ENCODE results near the gene MYMX. TPM values are rescaled to one million over a fixed set of nuclear protein-coding genes. Genes with fewer than 3 reads are reported as not detected.
A peak's percentile ranks its signal among the peaks of the same experiment; 100 is the strongest.

MYMX gene
- total RNA-seq, 2 experiments from 2014 or later = not detected

GRCh38 chr6:44221961-44222335 is 5.2 kb downstream of the MYMX start:
- Mint-ChIP-seq H3K27me3 (peaks cover 12% of the 10 kb centered on the region), H3K4me3 (no peak overlapping the region), H3K9me3 (no peaks in the 10 kb centered on the region), H3K27ac (no peak overlapping the region), H3K36me3 (peaks cover 16% of the 10 kb centered on the region), H3K4me1 (peaks cover 51% of the 10 kb centered on the region)
- DNase-seq = no peak

- H3K27ac Mint-ChIP-seq = peak overlapping the region; percentile 69
Measured at GRCh38 chr6:44222486-44223318, 6.0 kb downstream of the MYMX start.

DNA sequence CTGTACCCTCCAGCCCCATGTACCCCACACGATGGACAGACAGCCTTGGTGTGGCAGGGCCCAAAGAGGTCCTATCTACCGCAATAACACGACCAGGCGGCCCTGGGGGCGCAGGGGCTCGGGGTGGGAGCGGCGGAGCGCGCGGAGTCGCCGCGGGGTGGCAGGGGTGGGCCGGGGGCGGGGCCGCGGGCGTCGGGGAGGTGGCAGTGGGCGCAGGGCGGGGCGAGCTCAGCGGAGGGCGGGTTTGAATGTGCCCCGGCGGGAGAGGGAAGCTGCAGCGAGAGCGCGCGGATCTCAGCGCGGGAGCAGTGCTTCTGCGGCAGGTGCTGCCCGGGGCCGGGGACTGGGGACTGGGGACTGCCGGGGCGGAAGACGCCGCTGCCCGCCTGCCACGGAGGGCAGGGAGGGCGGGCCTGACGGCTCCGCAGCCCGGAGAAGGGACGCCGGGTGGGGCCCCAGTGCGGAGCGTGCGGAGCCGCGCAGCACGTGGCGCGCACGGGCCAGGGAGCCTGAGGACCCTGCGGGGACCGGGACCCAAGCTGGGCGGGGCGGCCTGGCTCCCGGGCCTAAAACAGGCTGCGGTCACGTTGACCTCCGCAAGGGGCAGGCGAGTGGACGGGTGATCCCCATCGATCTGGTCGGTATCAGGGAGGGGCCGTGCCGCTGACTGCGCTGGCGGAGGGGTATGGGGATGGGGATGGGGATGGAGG is 6.7 kb downstream of the MYMX start, which contains the start of gene SLC29A1:
Gene SLC29A1 (plus strand): TSS at position 277 of the 710 bp plus-strand sequence. CDS start 3,719 bp downstream, outside the sequence.
- Mint-ChIP-seq H3K9me3 (no peaks in the 10 kb centered on the region), H3K27me3 (peaks cover 10% of the 10 kb centered on the region), H3K36me3 (peaks cover 23% of the 10 kb centered on the region), H3K27ac (peak within 1 kb of the TSS; percentile 85), H3K4me3 (peak within 1 kb of the TSS; percentile 92), H3K4me1 (peaks cover 50% of the 10 kb centered on the region)
- DNase-seq = peak; percentile 86

More at GRCh38 chr6:44222486-44223318, 6.0 kb downstream of the MYMX start:
- Mint-ChIP-seq H3K4me1 (peaks cover 51% of the 10 kb centered on the region), H3K36me3 (peaks cover 18% of the 10 kb centered on the region), H3K9me3 (no peaks in the 10 kb centered on the region), H3K27me3 (peaks cover 10% of the 10 kb centered on the region), H3K4me3 (peak overlapping the region; percentile 92)
- peak; percentile 17 for DNase-seq

DNA sequence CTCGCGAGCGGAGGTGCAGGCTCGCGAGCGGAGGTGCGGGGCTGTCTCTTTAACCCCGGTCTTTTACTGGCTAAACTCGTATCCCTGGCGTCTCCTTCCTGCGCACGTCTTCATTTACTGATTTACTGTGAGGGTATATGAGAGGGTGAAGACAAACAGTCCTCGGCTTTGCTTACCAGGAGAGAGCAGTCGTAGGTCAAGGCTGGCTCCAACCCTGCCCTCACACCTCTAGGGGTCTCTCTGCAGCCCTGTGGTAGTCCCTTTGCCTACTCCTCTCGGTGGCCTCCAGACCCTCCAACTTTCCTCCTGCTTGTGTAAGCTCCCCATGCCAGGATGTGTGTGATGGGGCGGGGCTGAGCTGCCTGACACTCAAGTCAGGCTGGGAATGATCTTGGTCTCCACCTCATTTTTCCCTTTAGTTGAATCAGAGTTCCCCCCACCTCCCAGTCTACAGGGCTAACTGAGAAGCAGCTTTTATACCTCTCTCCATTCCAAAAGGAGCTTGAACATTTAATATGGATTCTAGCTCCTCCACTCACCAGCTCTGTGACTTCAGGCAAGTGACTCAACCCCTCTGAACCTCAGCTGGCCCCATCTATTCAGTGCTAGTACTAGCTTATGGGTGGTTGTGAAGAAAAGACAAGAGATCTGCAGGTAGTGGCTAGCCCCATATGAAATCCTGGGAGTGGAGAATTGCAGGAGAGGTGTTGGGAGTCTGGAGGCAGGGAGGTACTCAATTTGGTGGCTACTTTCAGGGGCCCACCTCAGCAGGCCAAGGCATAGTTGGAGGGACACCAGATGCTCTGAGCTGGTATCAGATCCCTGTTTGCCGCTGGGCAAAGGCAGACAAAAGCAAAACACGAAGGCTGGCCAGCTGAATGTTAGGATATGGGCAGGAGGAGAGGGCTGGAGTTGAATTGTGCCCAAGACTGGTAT is 7.6 kb downstream of the MYMX start:
- Mint-ChIP-seq H3K27me3 (peaks cover 7% of the 10 kb centered on the region), H3K36me3 (peaks cover 28% of the 10 kb centered on the region), H3K4me3 (peak overlapping the region; percentile 92), H3K27ac (peak overlapping the region; percentile 85), H3K4me1 (peaks cover 45% of the 10 kb centered on the region), H3K9me3 (no peaks in the 10 kb centered on the region)
- DNase-seq = no peak

- Mint-ChIP-seq H3K27me3 (peaks cover 7% of the 10 kb centered on the region), H3K4me3 (peak overlapping the region; percentile 92), H3K36me3 (peaks cover 34% of the 10 kb centered on the region), H3K9me3 (no peaks in the 10 kb centered on the region), H3K27ac (no peak overlapping the region), H3K4me1 (peaks cover 43% of the 10 kb centered on the region)
- no peak for DNase-seq
Measured at GRCh38 chr6:44224965-44225305, 8.2 kb downstream of the MYMX start.

DNA sequence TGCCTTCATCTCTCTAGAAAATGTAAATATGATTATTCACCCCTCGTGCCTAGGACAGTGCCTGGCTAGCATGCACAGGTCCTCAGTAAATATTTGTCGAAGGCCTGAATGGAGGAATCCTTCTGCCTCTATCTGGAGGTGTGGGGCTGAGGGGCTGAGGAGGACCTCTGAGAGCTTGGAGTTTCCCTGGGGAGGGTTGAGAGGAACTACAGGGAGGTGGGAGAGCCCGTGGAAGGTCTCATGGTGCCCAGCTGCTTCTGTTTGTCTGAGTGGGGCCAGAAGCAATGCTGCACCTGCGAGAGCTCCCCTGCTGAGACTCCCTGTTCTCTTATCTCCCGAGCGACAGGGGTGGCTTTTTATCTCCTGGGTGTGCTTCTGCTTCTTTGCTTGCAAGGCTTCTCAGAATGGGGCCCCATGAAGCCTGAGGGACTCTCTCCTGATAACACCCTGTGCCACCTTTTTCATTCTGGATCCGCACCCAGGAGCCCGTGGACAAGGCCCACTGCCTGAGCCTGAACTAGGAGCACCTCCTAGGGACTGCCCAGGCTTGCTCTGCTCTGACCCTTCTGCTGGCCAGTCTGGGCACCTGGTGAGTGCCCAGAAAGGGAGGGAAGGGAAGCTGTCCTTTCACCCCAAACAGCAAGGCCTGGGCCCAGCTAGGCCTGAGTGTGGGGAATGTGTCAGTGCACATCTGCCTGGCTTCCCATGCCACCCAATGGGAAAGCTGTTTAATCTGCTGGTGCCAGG is 9.0 kb downstream of the MYMX start:
- DNase-seq = no peak
- Mint-ChIP-seq H3K4me3 (peak overlapping the region; percentile 92), H3K36me3 (peaks cover 38% of the 10 kb centered on the region), H3K27ac (no peak overlapping the region), H3K27me3 (peaks cover 7% of the 10 kb centered on the region), H3K4me1 (peaks cover 42% of the 10 kb centered on the region), H3K9me3 (no peaks in the 10 kb centered on the region)

GRCh38 chr6:44226368-44227147 is 9.8 kb downstream of the MYMX start:
- Mint-ChIP-seq H3K36me3 (peaks cover 45% of the 10 kb centered on the region), H3K27me3 (peaks cover 7% of the 10 kb centered on the region), H3K4me3 (no peak overlapping the region), H3K27ac (no peak overlapping the region), H3K9me3 (no peaks in the 10 kb centered on the region), H3K4me1 (peaks cover 37% of the 10 kb centered on the region)
- DNase-seq = no peak

DNA sequence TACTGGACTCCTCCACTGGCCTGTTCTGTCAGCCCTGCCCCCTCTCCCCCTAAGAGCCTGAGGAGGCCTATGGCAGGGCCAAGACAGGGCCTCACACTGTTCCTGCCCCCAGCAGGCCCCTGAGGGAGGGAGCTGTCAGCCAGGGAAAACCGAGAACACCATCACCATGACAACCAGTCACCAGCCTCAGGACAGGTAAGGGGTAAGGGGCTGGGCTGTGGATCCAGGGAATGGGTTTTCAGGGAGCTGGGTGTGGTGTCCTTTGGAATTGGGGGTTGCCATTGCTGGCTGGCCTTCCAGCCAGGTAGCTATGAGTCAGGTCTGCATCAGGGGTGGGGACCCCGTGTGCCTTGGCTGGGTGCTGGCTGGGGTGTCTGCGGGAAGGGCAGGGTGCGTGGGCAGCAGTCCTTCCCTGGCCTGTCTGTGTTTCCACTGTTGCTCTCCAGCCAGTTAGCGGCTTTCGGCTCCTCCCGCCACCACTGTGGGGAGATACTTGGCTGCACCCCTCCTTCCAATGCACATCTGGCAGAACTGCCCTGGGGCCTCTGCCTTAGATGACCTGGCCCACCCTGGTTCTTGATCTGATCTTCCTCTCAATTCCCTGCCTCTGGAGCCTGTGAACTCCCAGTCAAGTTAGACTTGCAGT is 10.5 kb downstream of the MYMX start:
- H3K9me3 Mint-ChIP-seq = no peaks in the 10 kb centered on the region

GRCh38 chr6:44228031-44228430 is 11.3 kb downstream of the MYMX start:
- peaks cover 49% of the 10 kb centered on the region for H3K36me3 Mint-ChIP-seq
- H3K27ac Mint-ChIP-seq = no peak overlapping the region
- no peak overlapping the region for H3K4me3 Mint-ChIP-seq
- H3K4me1 Mint-ChIP-seq = peaks cover 26% of the 10 kb centered on the region
- peaks cover 2% of the 10 kb centered on the region for H3K27me3 Mint-ChIP-seq
- no peak for DNase-seq
- no peaks in the 10 kb centered on the region for H3K9me3 Mint-ChIP-seq

More for the DNA sequence above, 10.5 kb downstream of the MYMX start:
- no peak for DNase-seq
- peaks cover 31% of the 10 kb centered on the region for H3K4me1 Mint-ChIP-seq
- peaks cover 7% of the 10 kb centered on the region for H3K27me3 Mint-ChIP-seq
- H3K36me3 Mint-ChIP-seq = peaks cover 49% of the 10 kb centered on the region
- H3K27ac Mint-ChIP-seq = no peak overlapping the region
- H3K4me3 Mint-ChIP-seq = no peak overlapping the region

DNA sequence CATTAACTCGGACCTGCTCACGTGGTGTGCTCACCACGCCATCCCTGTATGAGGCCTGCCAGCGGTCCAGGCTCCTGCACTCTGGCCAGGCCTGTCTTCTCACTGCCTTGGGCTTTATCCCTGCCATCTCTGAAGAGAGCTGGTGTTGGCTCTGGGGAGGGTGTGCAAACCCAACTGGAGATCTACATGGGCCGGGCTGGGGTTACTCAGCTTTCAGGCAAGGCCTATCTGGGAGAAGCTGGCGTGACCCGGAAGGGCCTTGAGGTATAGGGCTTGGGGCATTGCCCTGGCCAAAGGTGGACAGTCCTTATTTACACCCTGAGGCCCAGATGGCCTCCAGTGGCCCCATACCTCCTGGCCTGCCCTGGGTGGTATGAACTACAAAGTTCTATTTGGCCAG is 11.7 kb downstream of the MYMX start:
- no peak overlapping the region for H3K27ac Mint-ChIP-seq
- DNase-seq = no peak
- H3K27me3 Mint-ChIP-seq = no peaks in the 10 kb centered on the region
- H3K4me1 Mint-ChIP-seq = peaks cover 26% of the 10 kb centered on the region
- H3K4me3 Mint-ChIP-seq = no peak overlapping the region
- H3K36me3 Mint-ChIP-seq = peaks cover 50% of the 10 kb centered on the region
- no peaks in the 10 kb centered on the region for H3K9me3 Mint-ChIP-seq

GRCh38 chr6:44228836-44229235 is 12.1 kb downstream of the MYMX start:
- H3K27ac Mint-ChIP-seq = no peak overlapping the region
- H3K36me3 Mint-ChIP-seq = peaks cover 54% of the 10 kb centered on the region
- no peaks in the 10 kb centered on the region for H3K9me3 Mint-ChIP-seq
- peaks cover 27% of the 10 kb centered on the region for H3K4me1 Mint-ChIP-seq
- peak overlapping the region; percentile 10 for H3K4me3 Mint-ChIP-seq
- DNase-seq = no peak
- no peaks in the 10 kb centered on the region for H3K27me3 Mint-ChIP-seq

- Mint-ChIP-seq H3K9me3 (no peaks in the 10 kb centered on the region), H3K4me3 (no peak overlapping the region), H3K4me1 (peaks cover 21% of the 10 kb centered on the region), H3K27me3 (no peaks in the 10 kb centered on the region), H3K27ac (no peak overlapping the region), H3K36me3 (peaks cover 53% of the 10 kb centered on the region)
- DNase-seq = no peak
Measured at GRCh38 chr6:44229376-44230033, 12.8 kb downstream of the MYMX start.

Data from activated naive CD8-positive, alpha-beta T cell treated with anti-CD3 and anti-CD28 coated beads for 36 hours (primary cell).